Endothelial cell of umbilical vein (primary cell): ENCODE data around the gene TBC1D24. TPM values are rescaled to one million over a fixed set of nuclear protein-coding genes. Genes with fewer than 3 reads are reported as not detected.

Experiments
- BruUV-seq: library from RNA; stranded (reverse); fragments of 400-500 nt; replicated peaks from 2 replicates; lab custom pipeline; 2021; lab: Mats Ljungman, UMichigan
- CTCF ChIA-PET: fragments of 300-600, 350-600 bp; sonication (Branson Sonifier 250); formaldehyde crosslinking; loops from one replicate; lab custom pipeline; 2021; ENCODE audit warnings: antibody characterized with exemption, inconsistent platforms; lab: Charles Lee
- POLR2A ChIA-PET: fragments of 300-600, 350-600 bp; sonication (Branson Sonifier 250); formaldehyde crosslinking; loops from one replicate; lab custom pipeline; 2021; ENCODE audit warnings: antibody characterized with exemption, inconsistent platforms; lab: Charles Lee
- DNase-seq: peaks from one replicate; pipeline ENCODE4 v3.0.0-alpha.2; 2011; ENCODE audit warnings: low read depth, low spot score
- FAIRE-seq: peaks from 2 replicates; lab custom pipeline; 2011; peaks lifted over from hg19 to GRCh38; lab: Jason Lieb, UNC
- H2AFZ ChIP-seq: 2 replicates; pipeline ENCODE4 v1.6.0; 2012; ENCODE audit warnings: low read depth, low read length, control low read depth, inconsistent platforms
- H3K27ac ChIP-seq: 2 replicates; pipeline ENCODE4 v1.5.1; 2011; ENCODE audit warnings: low read depth, mild to moderate bottlenecking, control low read depth, low read length, moderate library complexity; ENCODE audit not compliant: insufficient read depth
- H3K27me3 ChIP-seq, 2 experiments: 2 replicates each; pipeline versions ENCODE4 v1.6.0 to v1.6.1; 2011; ENCODE audit warnings: low read length in 2 of 2, mixed read lengths in 1 of 2; ENCODE audit not compliant: control insufficient read depth in 2 of 2, insufficient read depth in 2 of 2
- H3K36me3 ChIP-seq, 2 experiments: 2 replicates in 1 of 2; 3 replicates in 1 of 2; pipeline ENCODE4 v1.5.1; 2011; ENCODE audit warnings: low read length in 2 of 2, mild to moderate bottlenecking in 1 of 2, moderate library complexity in 1 of 2; ENCODE audit not compliant: control insufficient read depth in 2 of 2, insufficient read depth in 2 of 2; ENCODE audit errors: extremely low read depth in 1 of 2
- H3K4me1 ChIP-seq: 3 replicates; pipeline ENCODE4 v1.5.1; 2011; ENCODE audit warnings: mild to moderate bottlenecking, low read length; ENCODE audit not compliant: control insufficient read depth, insufficient read depth; ENCODE audit errors: extremely low read depth
- H3K4me2 ChIP-seq: 2 replicates; pipeline ENCODE4 v1.6.1; 2011; ENCODE audit warnings: low read length, control low read depth, mixed read lengths; ENCODE audit not compliant: insufficient read depth
- H3K4me3 ChIP-seq, 3 experiments: fragments of 200-600 bp in 1 of 3; sonication (generic), shearing (Covaris generic) in 1 of 3; replicated peaks in 1 of 3; 2 replicates each; pipeline ENCODE4 v1.5.1; 2011 to 2016; ENCODE audit warnings: control low read depth in 3 of 3, low read length in 3 of 3, mild to moderate bottlenecking in 2 of 3, inconsistent platforms in 1 of 3, low read depth in 1 of 3, moderate library complexity in 1 of 3; ENCODE audit not compliant: insufficient read depth in 1 of 3
- H3K79me2 ChIP-seq: 2 replicates; pipeline ENCODE4 v1.6.0; 2012; ENCODE audit warnings: low read length, inconsistent platforms; ENCODE audit not compliant: control insufficient read depth, insufficient read depth
- H3K9ac ChIP-seq: replicated peaks from 2 replicates; pipeline ENCODE3; 2011; ENCODE audit warnings: low read length, control low read depth; ENCODE audit not compliant: insufficient read depth; ENCODE audit errors: extremely low read depth
- H3K9me1 ChIP-seq: replicated peaks from 3 replicates; pipeline ENCODE4 v1.6.0; 2011; ENCODE audit warnings: mild to moderate bottlenecking, low read length; ENCODE audit not compliant: control insufficient read depth, insufficient read depth; ENCODE audit errors: extremely low read depth
- H3K9me3 ChIP-seq: replicated peaks from 2 replicates; pipeline ENCODE4 v1.5.1; 2012; ENCODE audit warnings: low read length, inconsistent platforms; ENCODE audit not compliant: control insufficient read depth, insufficient read depth
- H4K20me1 ChIP-seq: replicated peaks from 2 replicates; pipeline ENCODE3; 2011; ENCODE audit warnings: mild to moderate bottlenecking, low read length; ENCODE audit not compliant: control insufficient read depth, insufficient read depth; ENCODE audit errors: extremely low read depth
- FOS ChIP-seq: IDR thresholded peaks from 2 replicates; pipeline ENCODE4 v1.6.1; 2011; ENCODE audit warnings: mild to moderate bottlenecking, low read length, moderate library complexity, borderline replicate concordance; ENCODE audit not compliant: insufficient read depth
- GATA2 ChIP-seq: IDR thresholded peaks from 2 replicates; pipeline ENCODE4 v1.7.0; 2011; ENCODE audit warnings: low read depth, mild to moderate bottlenecking, moderate library complexity, mixed read lengths, low read length; ENCODE audit not compliant: insufficient read length, insufficient read depth
- JUN ChIP-seq: IDR thresholded peaks from 2 replicates; pipeline ENCODE4 v1.6.1; 2011; ENCODE audit warnings: borderline replicate concordance, low read depth; ENCODE audit not compliant: insufficient read length, insufficient read depth
- MYC ChIP-seq: IDR thresholded peaks from one replicate; pipeline ENCODE4 v1.6.1; 2011; ENCODE audit warnings: mild to moderate bottlenecking, low read depth, low read length
- POLR2A ChIP-seq: IDR thresholded peaks from 2 replicates; pipeline ENCODE4 v1.6.1; 2012; ENCODE audit warnings: low read depth, mild to moderate bottlenecking, control low read depth, low read length
- POLR2AphosphoS5 ChIP-seq: IDR thresholded peaks from 2 replicates; pipeline ENCODE4 v1.6.1; 2012; ENCODE audit warnings: low read depth, mild to moderate bottlenecking, control low read depth, low read length, moderate library complexity; ENCODE audit not compliant: insufficient read depth
- dilution Hi-C: fragments of 300-500 bp; cut with MboI; formaldehyde crosslinking; loops from one replicate; pipeline ENCODE4 v1.15.0; 2019; ENCODE audit warnings: low sequenced_read_pairs; ENCODE audit not compliant: extremely low pct_ligation_motif_present
- intact Hi-C: fragments of 100-400 bp; cut with micrococcal nuclease; formaldehyde crosslinking; loops from one replicate; pipeline ENCODE4 v1.10.0; 2022
- polyA plus RNA-seq, 4 experiments: library from polyadenylated mRNA; depleted of rRNA in 3 of 4; stranded (reverse) in 3 of 4; unstranded in 1 of 4; fragments of >200 nt; gene quantifications; 2 replicates each; pipeline versions ENCODE4 v1.2.1 to v1.2.3, GENCODE V29; 2011 to 2012; ENCODE audit warnings: missing spikeins in 1 of 4
- total RNA-seq: library from RNA; stranded (reverse); gene quantifications from 2 replicates; pipeline ENCODE4 v1.2.3, GENCODE V29; 2021
- TF ChIP-seq, protein P1 (sequence below), 2 donors: IDR thresholded peaks; 1 replicate in 1 of 2; 2 replicates in 1 of 2; pipeline ENCODE4 v1.5.1; 2011; ENCODE audit warnings: low read length in 2 of 2, mild to moderate bottlenecking in 2 of 2, moderate library complexity in 2 of 2, control low read depth in 1 of 2, inconsistent platforms in 1 of 2, low read depth in 1 of 2; ENCODE audit not compliant: insufficient read depth in 1 of 2; ENCODE audit errors: extremely low read depth in 1 of 2

The TBC1D24 gene
- total and polyA plus RNA-seq, 2 donors (not counting 3 experiments of a cell fraction or from before 2014, with no cell fraction given): 8.1 to 22.8 TPM

DNA sequence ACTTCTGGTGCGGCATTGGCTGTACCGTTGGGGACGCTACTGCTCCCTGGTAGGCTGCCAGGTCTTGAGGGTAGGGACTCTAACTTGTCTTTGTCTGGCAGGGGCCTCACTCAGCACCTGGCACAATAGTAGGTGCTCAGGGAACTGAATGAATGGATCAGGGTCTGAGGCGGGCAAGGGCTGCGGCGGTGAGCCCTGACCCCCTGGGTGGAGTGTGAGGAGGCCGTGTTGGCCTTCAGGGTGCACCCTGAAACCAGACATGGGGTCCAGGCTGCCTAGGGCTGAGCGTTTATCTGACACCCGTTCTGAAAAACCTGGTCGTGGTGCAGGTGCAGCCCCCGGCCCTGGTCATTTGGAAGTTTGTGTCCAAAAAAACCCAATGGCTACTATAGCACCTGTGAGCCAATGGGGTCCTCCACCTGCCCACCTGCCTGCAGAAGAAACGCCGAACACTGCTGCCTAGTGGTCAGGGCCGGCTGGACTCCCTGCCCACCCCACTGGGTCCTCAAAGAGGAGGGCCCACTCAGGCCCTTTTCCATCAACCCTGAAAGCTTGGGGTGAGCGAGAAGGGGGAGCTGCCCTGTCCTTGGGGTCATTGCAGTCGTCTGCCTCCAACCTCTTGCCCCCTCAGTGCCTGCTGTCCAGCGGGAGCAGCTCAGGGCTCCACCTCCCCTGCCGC is 33.9 kb downstream of the TBC1D24 start:
- H3K79me2 ChIP-seq: peaks cover under 1% of the 10 kb centered on the region
- H3K4me1 ChIP-seq: no peaks in the 10 kb centered on the region
- no peak overlapping the region for H3K27ac ChIP-seq
- no peaks in the 10 kb centered on the region for H3K27me3 ChIP-seq
- no peaks in the 10 kb centered on the region for H3K9me3 ChIP-seq
- POLR2A ChIA-PET: no interaction called here
- no peak overlapping the region for H3K4me3 ChIP-seq
- no peaks in the 10 kb centered on the region for H4K20me1 ChIP-seq
- no peak overlapping the region for H3K9ac ChIP-seq
- dilution Hi-C loops: no loop called here
- intact Hi-C loops: no loop called here
- no peak for FAIRE-seq
- no peak overlapping the region for H2AFZ ChIP-seq
- no peaks in the 10 kb centered on the region for H3K36me3 ChIP-seq
- H3K9me1 ChIP-seq: no peaks in the 10 kb centered on the region
- no peak overlapping the region for H3K4me2 ChIP-seq
- CTCF ChIA-PET: no interaction called here
- TF ChIP-seq POLR2AphosphoS5: no peak
- no peak for TF ChIP-seq FOS
- TF ChIP-seq JUN: no peak
- TF ChIP-seq POLR2A: no peak
- no peak for TF ChIP-seq GATA2
- no peak for TF ChIP-seq MYC
- TF ChIP-seq, protein P1, sequence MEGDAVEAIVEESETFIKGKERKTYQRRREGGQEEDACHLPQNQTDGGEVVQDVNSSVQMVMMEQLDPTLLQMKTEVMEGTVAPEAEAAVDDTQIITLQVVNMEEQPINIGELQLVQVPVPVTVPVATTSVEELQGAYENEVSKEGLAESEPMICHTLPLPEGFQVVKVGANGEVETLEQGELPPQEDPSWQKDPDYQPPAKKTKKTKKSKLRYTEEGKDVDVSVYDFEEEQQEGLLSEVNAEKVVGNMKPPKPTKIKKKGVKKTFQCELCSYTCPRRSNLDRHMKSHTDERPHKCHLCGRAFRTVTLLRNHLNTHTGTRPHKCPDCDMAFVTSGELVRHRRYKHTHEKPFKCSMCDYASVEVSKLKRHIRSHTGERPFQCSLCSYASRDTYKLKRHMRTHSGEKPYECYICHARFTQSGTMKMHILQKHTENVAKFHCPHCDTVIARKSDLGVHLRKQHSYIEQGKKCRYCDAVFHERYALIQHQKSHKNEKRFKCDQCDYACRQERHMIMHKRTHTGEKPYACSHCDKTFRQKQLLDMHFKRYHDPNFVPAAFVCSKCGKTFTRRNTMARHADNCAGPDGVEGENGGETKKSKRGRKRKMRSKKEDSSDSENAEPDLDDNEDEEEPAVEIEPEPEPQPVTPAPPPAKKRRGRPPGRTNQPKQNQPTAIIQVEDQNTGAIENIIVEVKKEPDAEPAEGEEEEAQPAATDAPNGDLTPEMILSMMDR (IDR thresholded peaks at IDR 0.05; ENCODE audit: extremely low read depth in 1 of 2, insufficient read depth in 1 of 2, low read depth in 1 of 2, low read length in 2 of 2): no peak
- no TSS peak for BruUV-seq
- no peak for DNase-seq
